NCI-H1048 (cell line): ENCODE results near the gene TRAPPC10.

Experiments
- DNase-seq: peaks from one replicate; lab custom pipeline; 2025; lab: John Stamatoyannopoulos, UW

The TRAPPC10 gene

GRCh38 chr21:44067011-44067839 is 55.1 kb downstream of the TRAPPC10 start:
- DNase-seq, result no peak

GRCh38 chr21:44070391-44070790 is 58.3 kb downstream of the TRAPPC10 start:
- no peak for DNase-seq

- DNase-seq, result no peak
Measured at GRCh38 chr21:44071359-44072104, 59.4 kb downstream of the TRAPPC10 start.

GRCh38 chr21:44072111-44072510 is 60.0 kb downstream of the TRAPPC10 start:
- no peak for DNase-seq

- no peak for DNase-seq
Measured at GRCh38 chr21:44074315-44074958, 62.3 kb downstream of the TRAPPC10 start.

GRCh38 chr21:44076316-44076715 is 64.2 kb downstream of the TRAPPC10 start:
- no peak for DNase-seq

- DNase-seq, result no peak
Measured at GRCh38 chr21:44078411-44078981, 66.4 kb downstream of the TRAPPC10 start.

- no peak for DNase-seq
Measured at GRCh38 chr21:44079446-44079845, 67.3 kb downstream of the TRAPPC10 start.

GRCh38 chr21:44079846-44080245 is 67.7 kb downstream of the TRAPPC10 start:
- no peak for DNase-seq

- DNase-seq, result no peak
Measured at GRCh38 chr21:44082648-44083440, 70.7 kb downstream of the TRAPPC10 start.

- no peak for DNase-seq
Measured at GRCh38 chr21:44083631-44084291, 71.7 kb downstream of the TRAPPC10 start.

GRCh38 chr21:44084496-44085241 is 72.6 kb downstream of the TRAPPC10 start:
- no peak for DNase-seq

- DNase-seq, result no peak
Measured at GRCh38 chr21:44085491-44086321, 73.6 kb downstream of the TRAPPC10 start.

- DNase-seq, result no peak
Measured at GRCh38 chr21:44086636-44087425, 74.7 kb downstream of the TRAPPC10 start.

GRCh38 chr21:44087426-44088400 is 75.6 kb downstream of the TRAPPC10 start:
- no peak for DNase-seq

- DNase-seq, result no peak
Measured at GRCh38 chr21:44088401-44088780, 76.3 kb downstream of the TRAPPC10 start.
